ENCODE measurements around the gene COL9A2.

DNA sequence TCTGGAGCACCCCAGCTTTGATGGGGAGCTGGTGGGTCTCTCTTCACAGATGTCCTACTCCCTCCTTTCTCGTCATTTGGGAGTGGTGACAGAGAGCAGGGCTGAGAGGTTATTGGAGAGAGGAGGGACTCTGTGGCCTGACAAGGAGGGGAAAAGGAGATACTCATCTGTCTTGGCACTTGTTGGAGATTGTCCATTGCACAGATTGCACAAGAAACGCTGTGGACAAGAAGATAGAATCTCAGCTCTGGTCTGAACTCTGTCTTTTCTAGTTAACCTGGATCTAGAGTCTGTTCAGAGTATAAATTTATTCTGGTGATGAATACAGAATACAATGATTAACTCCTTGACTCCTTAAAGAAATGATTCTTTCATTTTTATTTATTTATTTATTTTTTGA, 34.0 kb upstream of the COL9A2 start:
- TF ChIP-seq, protein P1, sequence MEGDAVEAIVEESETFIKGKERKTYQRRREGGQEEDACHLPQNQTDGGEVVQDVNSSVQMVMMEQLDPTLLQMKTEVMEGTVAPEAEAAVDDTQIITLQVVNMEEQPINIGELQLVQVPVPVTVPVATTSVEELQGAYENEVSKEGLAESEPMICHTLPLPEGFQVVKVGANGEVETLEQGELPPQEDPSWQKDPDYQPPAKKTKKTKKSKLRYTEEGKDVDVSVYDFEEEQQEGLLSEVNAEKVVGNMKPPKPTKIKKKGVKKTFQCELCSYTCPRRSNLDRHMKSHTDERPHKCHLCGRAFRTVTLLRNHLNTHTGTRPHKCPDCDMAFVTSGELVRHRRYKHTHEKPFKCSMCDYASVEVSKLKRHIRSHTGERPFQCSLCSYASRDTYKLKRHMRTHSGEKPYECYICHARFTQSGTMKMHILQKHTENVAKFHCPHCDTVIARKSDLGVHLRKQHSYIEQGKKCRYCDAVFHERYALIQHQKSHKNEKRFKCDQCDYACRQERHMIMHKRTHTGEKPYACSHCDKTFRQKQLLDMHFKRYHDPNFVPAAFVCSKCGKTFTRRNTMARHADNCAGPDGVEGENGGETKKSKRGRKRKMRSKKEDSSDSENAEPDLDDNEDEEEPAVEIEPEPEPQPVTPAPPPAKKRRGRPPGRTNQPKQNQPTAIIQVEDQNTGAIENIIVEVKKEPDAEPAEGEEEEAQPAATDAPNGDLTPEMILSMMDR (IDR thresholded peaks at IDR 0.05 in 4 of 5, conservative IDR thresholded peaks at IDR 0.05 in 1 of 5), result no peak
- TF ChIP-seq POLR2A (IDR thresholded peaks at IDR 0.05), result no peak
